Mesenchymal stem cell (in vitro differentiated cells and primary cell): Measurements from ENCODE around the gene OTUB2.

Experiments used
- DNase-seq: peaks from one replicate; pipeline ENCODE4 v3.0.0-alpha.2; 2013
- H2AFZ ChIP-seq: one replicate; pipeline ENCODE4 v1.6.1; 2013; ENCODE audit warnings: low read depth, mild to moderate bottlenecking, control low read depth, inconsistent platforms, low read length, moderate library complexity
- H2AK5ac ChIP-seq: 2 replicates; pipeline ENCODE4 v1.6.1; 2013; ENCODE audit warnings: low read length, moderate library complexity, mild to moderate bottlenecking, inconsistent platforms; ENCODE audit not compliant: severe bottlenecking
- H2BK120ac ChIP-seq: one replicate; pipeline ENCODE4 v1.6.1; 2013; ENCODE audit warnings: low read depth, mild to moderate bottlenecking, inconsistent platforms, low read length, moderate library complexity
- H2BK12ac ChIP-seq, 2 experiments: one replicate each; pipeline ENCODE4 v1.6.1; 2013; ENCODE audit warnings: inconsistent platforms in 2 of 2, low read length in 2 of 2, mild to moderate bottlenecking in 2 of 2, moderate library complexity in 2 of 2, control low read depth in 1 of 2
- H2BK15ac ChIP-seq: one replicate; pipeline ENCODE4 v1.6.1; 2013; ENCODE audit warnings: mild to moderate bottlenecking, low read depth, inconsistent platforms; ENCODE audit not compliant: poor library complexity, severe bottlenecking
- H2BK5ac ChIP-seq: 2 replicates; pipeline ENCODE4 v1.6.1; 2013; ENCODE audit warnings: low read depth, mild to moderate bottlenecking, low read length, control low read depth, inconsistent platforms; ENCODE audit not compliant: poor library complexity, severe bottlenecking
- H3K14ac ChIP-seq, 2 experiments: one replicate each; pipeline ENCODE4 v1.6.1; 2013; ENCODE audit warnings: inconsistent platforms in 2 of 2, low read length in 2 of 2, control low read depth in 1 of 2, mild to moderate bottlenecking in 1 of 2, moderate library complexity in 1 of 2
- H3K18ac ChIP-seq, 2 experiments: one replicate each; pipeline ENCODE4 v1.6.1; 2013; ENCODE audit warnings: inconsistent platforms in 2 of 2, low read length in 2 of 2, control low read depth in 1 of 2, low read depth in 1 of 2, mild to moderate bottlenecking in 1 of 2
- H3K23ac ChIP-seq, 2 experiments: one replicate each; pipeline ENCODE4 v1.6.1; 2013; ENCODE audit warnings: inconsistent platforms in 2 of 2, low read length in 2 of 2, mild to moderate bottlenecking in 2 of 2, moderate library complexity in 2 of 2, control low read depth in 1 of 2
- H3K27ac ChIP-seq: 2 replicates; pipeline ENCODE4 v1.5.1; 2013; ENCODE audit warnings: mild to moderate bottlenecking, moderate library complexity, low read length, control low read depth, inconsistent platforms; ENCODE audit not compliant: poor library complexity, severe bottlenecking
- H3K27me3 ChIP-seq, 2 experiments: 2 replicates each; pipeline versions ENCODE4 v1.6.1 to v1.7.0; 2013; ENCODE audit warnings: low read length in 2 of 2, mild to moderate bottlenecking in 2 of 2, moderate library complexity in 2 of 2, control low read depth in 1 of 2, inconsistent platforms in 1 of 2; ENCODE audit not compliant: control insufficient read depth in 1 of 2, insufficient read depth in 1 of 2
- H3K36me3 ChIP-seq, 2 experiments: 2 replicates each; pipeline versions ENCODE4 v1.6.1 to v1.7.0; 2013; ENCODE audit warnings: low read length in 2 of 2, control low read depth in 1 of 2, inconsistent platforms in 1 of 2, low read depth in 1 of 2, mild to moderate bottlenecking in 1 of 2; ENCODE audit not compliant: insufficient read depth in 2 of 2, control insufficient read depth in 1 of 2
- H3K4ac ChIP-seq, 2 experiments: one replicate each; pipeline ENCODE4 v1.6.1; 2013; ENCODE audit warnings: inconsistent platforms in 2 of 2, low read length in 2 of 2, mild to moderate bottlenecking in 2 of 2, moderate library complexity in 2 of 2, control low read depth in 1 of 2, low read depth in 1 of 2
- H3K4me1 ChIP-seq: 2 replicates; pipeline ENCODE4 v1.6.1; 2013; ENCODE audit warnings: low read depth, low read length, control low read depth; ENCODE audit not compliant: control insufficient read depth, insufficient read depth
- H3K4me2 ChIP-seq: 2 replicates; pipeline ENCODE4 v1.6.1; 2013; ENCODE audit warnings: low read length, mild to moderate bottlenecking, inconsistent platforms; ENCODE audit not compliant: poor library complexity, severe bottlenecking
- H3K4me3 ChIP-seq, 2 experiments: 2 replicates each; pipeline versions ENCODE4 v1.5.1 to v1.7.0; 2013; ENCODE audit warnings: low read length in 2 of 2, mild to moderate bottlenecking in 2 of 2, control low read depth in 1 of 2, low read depth in 1 of 2; ENCODE audit not compliant: insufficient read depth in 1 of 2
- H3K79me1 ChIP-seq: replicated peaks from 2 replicates; pipeline ENCODE4 v1.6.1; 2013; ENCODE audit warnings: mild to moderate bottlenecking, control low read depth, low read length, inconsistent platforms; ENCODE audit not compliant: poor library complexity, severe bottlenecking
- H3K9ac ChIP-seq: 2 replicates; pipeline ENCODE4 v1.7.0; 2013; ENCODE audit warnings: mild to moderate bottlenecking, low read length, moderate library complexity
- H3K9me3 ChIP-seq: 2 replicates; pipeline ENCODE4 v1.7.0; 2013; ENCODE audit warnings: mild to moderate bottlenecking, low read length; ENCODE audit not compliant: control insufficient read depth
- H4K8ac ChIP-seq: one replicate; pipeline ENCODE4 v1.6.1; 2013; ENCODE audit warnings: inconsistent platforms, mild to moderate bottlenecking, low read length, moderate library complexity
- H4K91ac ChIP-seq: one replicate; pipeline ENCODE4 v1.6.1; 2013; ENCODE audit warnings: mild to moderate bottlenecking, low read length, inconsistent platforms
- WGBS: methylation state at CpG from one replicate; pipeline ENCODE4 v1.1.7; 2013; ENCODE audit warnings: mixed read lengths; 5-methylcytosine and 5-hydroxymethylcytosine counted together

The OTUB2 gene

DNA sequence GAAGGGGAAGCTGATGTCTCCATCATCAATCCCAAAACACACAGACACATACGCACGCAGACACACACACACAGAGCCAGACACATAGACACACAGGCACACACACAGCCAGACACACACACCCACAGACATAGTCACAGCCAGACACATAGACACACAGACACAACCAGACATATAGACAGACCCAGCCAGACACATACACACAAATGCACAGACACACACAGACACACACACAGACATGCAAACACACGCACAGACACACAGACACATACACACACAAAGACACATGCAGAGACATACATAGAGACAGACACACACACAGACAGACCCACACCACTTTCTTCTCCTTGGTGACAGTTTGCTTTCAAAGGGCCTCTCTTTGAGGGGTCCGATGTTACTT is 22.7 kb upstream of the OTUB2 start:
- Histone ChIP-seq H3K4me3 (no peak overlapping the region), H3K27me3 (peaks cover 19 to 68% of the 10 kb centered on the region in 2 experiments)
- WGBS, result 79% methylated on average over 4 of the region's 4 CpGs

DNA sequence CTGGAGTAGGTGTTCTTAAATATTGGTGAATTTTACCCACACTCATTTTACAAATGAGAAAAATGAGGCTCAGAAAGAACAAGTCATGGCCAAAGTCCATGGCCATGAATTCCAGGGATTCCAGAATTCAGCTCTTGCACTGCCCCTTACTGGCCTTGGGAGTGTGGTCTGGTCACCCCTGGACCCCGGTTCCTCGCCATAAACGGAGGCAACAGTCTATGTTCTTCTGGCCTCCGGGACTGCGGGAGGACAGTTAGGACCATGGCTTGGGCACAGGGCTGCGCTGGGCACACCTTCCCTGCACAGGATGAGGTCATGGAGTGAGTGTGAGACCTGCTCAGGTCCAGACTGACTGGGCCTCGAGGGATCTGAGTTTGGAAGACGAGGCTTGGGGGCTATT is 22.1 kb upstream of the OTUB2 start:
- H3K4me3 ChIP-seq, result no peak overlapping the region
- no peak for DNase-seq
- H2BK15ac ChIP-seq, result no peak overlapping the region
- no peak overlapping the region for H4K91ac ChIP-seq
- no peaks in the 10 kb centered on the region for H3K79me1 ChIP-seq
- no peak overlapping the region for H3K14ac ChIP-seq
- no peak overlapping the region for H2AK5ac ChIP-seq
- no peaks in the 10 kb centered on the region for H3K36me3 ChIP-seq
- H3K4me2 ChIP-seq, result no peak overlapping the region
- no peak overlapping the region for H2BK5ac ChIP-seq
- H3K9me3 ChIP-seq, result no peaks in the 10 kb centered on the region
- H3K27ac ChIP-seq, result no peak overlapping the region
- 83% methylated on average over 8 of the region's 8 CpGs for WGBS
- no peak overlapping the region for H3K23ac ChIP-seq
- H2BK120ac ChIP-seq, result no peak overlapping the region
- peaks cover 19 to 70% of the 10 kb centered on the region in 2 experiments for H3K27me3 ChIP-seq
- no peak overlapping the region for H3K4ac ChIP-seq
- peaks cover 2% of the 10 kb centered on the region for H3K4me1 ChIP-seq
- H3K18ac ChIP-seq, result no peak overlapping the region
- H4K8ac ChIP-seq, result no peak overlapping the region
- no peak overlapping the region for H3K9ac ChIP-seq
- no peak overlapping the region for H2AFZ ChIP-seq
- no peak overlapping the region for H2BK12ac ChIP-seq

More for the DNA sequence above, 22.7 kb upstream of the OTUB2 start:
- H3K14ac ChIP-seq, result no peak overlapping the region
- H3K4me1 ChIP-seq, result peaks cover 2% of the 10 kb centered on the region
- no peak overlapping the region for H2BK12ac ChIP-seq
- H2BK15ac ChIP-seq, result no peak overlapping the region
- no peak overlapping the region for H3K4me2 ChIP-seq
- no peak overlapping the region for H4K91ac ChIP-seq
- no peaks in the 10 kb centered on the region for H3K79me1 ChIP-seq
- H3K36me3 ChIP-seq, result no peaks in the 10 kb centered on the region
- no peak overlapping the region for H3K27ac ChIP-seq
- no peak overlapping the region for H2BK120ac ChIP-seq
- H2BK5ac ChIP-seq, result no peak overlapping the region
- DNase-seq, result no peak
- H3K23ac ChIP-seq, result no peak overlapping the region
- H3K18ac ChIP-seq, result no peak overlapping the region
- H3K9me3 ChIP-seq, result no peaks in the 10 kb centered on the region
- no peak overlapping the region for H4K8ac ChIP-seq
- no peak overlapping the region for H3K9ac ChIP-seq
- H3K4ac ChIP-seq, result no peak overlapping the region
- H2AK5ac ChIP-seq, result no peak overlapping the region
- no peak overlapping the region for H2AFZ ChIP-seq

DNA sequence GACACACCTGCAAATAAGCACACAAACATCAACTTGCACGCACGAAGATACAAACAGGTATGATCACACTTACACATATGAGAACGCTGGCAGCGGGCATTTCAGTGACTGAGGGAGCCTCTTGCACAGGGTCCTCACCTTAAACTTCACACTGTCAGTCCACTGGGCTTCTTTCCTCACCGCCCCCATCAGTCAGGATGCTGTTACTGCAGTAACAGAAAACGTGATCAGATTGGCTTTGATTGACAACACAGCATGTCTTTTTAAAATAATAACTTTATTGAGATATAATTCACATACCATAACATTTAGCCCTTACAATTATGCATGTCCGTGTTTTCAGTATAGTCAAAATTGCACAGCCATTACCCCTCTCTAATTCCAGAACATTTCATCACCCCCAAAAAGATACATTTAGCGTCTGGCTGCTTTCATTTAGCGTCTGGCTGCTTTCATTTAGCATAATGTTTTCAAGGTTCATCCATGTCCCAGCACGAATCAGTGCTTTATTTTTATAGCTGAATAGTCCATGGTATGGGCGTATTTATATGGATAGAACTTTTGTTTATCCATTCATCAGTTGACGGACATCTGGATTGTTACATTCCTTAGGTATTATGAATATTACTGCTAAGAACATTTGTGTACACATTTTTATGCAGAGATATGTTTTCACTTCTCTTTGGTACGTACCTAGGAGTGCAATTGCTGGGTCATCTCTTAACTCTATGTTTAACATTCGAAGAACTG is 20.6 kb upstream of the OTUB2 start:
- Histone ChIP-seq H3K27ac (no peak overlapping the region), H2BK5ac (no peak overlapping the region), H3K4me1 (peaks cover 6% of the 10 kb centered on the region), H2BK12ac (no peak overlapping the region), H3K14ac (no peak overlapping the region), H2BK15ac (no peak overlapping the region), H3K36me3 (no peaks in the 10 kb centered on the region), H3K9ac (no peak overlapping the region), H3K4me2 (no peak overlapping the region), H3K27me3 (peaks cover 15 to 67% of the 10 kb centered on the region in 2 experiments), H3K18ac (no peak overlapping the region), H3K9me3 (no peaks in the 10 kb centered on the region), H3K79me1 (no peaks in the 10 kb centered on the region), H4K8ac (no peak overlapping the region), H3K4ac (no peak overlapping the region), H2AFZ (no peak overlapping the region), H3K23ac (no peak overlapping the region), H2AK5ac (no peak overlapping the region), H3K4me3 (no peak overlapping the region), H2BK120ac (no peak overlapping the region), H4K91ac (no peak overlapping the region)
- 60% methylated on average over 10 of the region's 14 CpGs for whole genome bisulfite sequencing
- DNase-seq, result no peak

DNA sequence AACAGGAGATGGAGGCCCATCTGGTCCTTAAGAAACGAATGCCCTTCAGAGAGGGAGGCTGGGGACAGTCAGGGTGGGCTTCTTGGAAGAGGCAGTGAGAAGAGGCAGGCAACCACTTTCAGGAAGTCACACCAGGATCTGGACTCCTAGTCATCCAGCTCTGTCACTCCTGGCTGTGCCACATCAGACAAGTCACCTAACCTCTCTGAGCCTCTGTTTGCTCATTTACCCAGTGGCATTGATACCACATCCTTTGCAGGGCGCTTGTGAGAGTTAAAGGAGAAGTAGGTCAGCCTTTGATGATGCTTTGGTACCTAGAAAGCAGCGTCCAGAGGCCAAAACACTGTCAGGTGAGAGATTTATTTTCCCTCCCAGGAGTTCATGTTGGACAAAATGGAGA is 17.9 kb upstream of the OTUB2 start:
- H2BK12ac ChIP-seq, result no peak overlapping the region
- H3K4ac ChIP-seq, result no peak overlapping the region
- no peak overlapping the region for H2BK120ac ChIP-seq
- H3K4me1 ChIP-seq, result peaks cover 8% of the 10 kb centered on the region
- no peak overlapping the region for H2BK5ac ChIP-seq
- WGBS, result 51% methylated on average over 3 of the region's 3 CpGs
- no peak overlapping the region for H3K27ac ChIP-seq
- no peak overlapping the region for H3K9ac ChIP-seq
- peaks cover 15 to 60% of the 10 kb centered on the region in 2 experiments for H3K27me3 ChIP-seq
- no peak overlapping the region for H4K8ac ChIP-seq
- no peaks in the 10 kb centered on the region for H3K36me3 ChIP-seq
- no peaks in the 10 kb centered on the region for H3K9me3 ChIP-seq
- no peak overlapping the region for H3K4me3 ChIP-seq
- H3K23ac ChIP-seq, result no peak overlapping the region
- H4K91ac ChIP-seq, result no peak overlapping the region
- no peak overlapping the region for H3K4me2 ChIP-seq
- H3K79me1 ChIP-seq, result no peaks in the 10 kb centered on the region
- no peak overlapping the region for H3K18ac ChIP-seq
- H2AK5ac ChIP-seq, result no peak overlapping the region
- H2BK15ac ChIP-seq, result no peak overlapping the region
- no peak overlapping the region for H3K14ac ChIP-seq
- H2AFZ ChIP-seq, result no peak overlapping the region
- no peak for DNase-seq
